Stimulated activated naive B cell treated with anti-CD40 and anti-IgM and Interleukin-4, amounts not matched to agents 10 μg/mL and 1 μg/mL and 100 μg/mL, for 72 hours (primary cell): ENCODE measurements around the gene PRKAR1A.

ENCODE experiments used
- ATAC-seq, 2 donors: fragments of 150-1000 bp; cut with Tn5 transposase; replicated peaks; 2 replicates each; pipeline ENCODE4 v1.10.0; 2021; ENCODE audit warnings: moderate library complexity in 1 of 2
- DNase-seq: peaks from one replicate; pipeline ENCODE4 v3.0.0; 2021
- H3K27ac Mint-ChIP-seq: one replicate; pipeline ENCODE4 v1.8.0; 2022; ENCODE audit warnings: mild to moderate bottlenecking, mixed read lengths
- H3K27me3 Mint-ChIP-seq, 2 donors: one replicate each; pipeline ENCODE4 v1.8.0; 2022; ENCODE audit warnings: mixed read lengths in 2 of 2
- H3K36me3 Mint-ChIP-seq, 2 donors: one replicate each; pipeline ENCODE4 v1.8.0; 2022; ENCODE audit warnings: mixed read lengths in 2 of 2, mild to moderate bottlenecking in 1 of 2
- H3K4me1 Mint-ChIP-seq, 2 donors: one replicate each; pipeline ENCODE4 v1.8.0; 2022; ENCODE audit warnings: mixed read lengths in 2 of 2, mild to moderate bottlenecking in 1 of 2
- H3K4me3 Mint-ChIP-seq, 2 donors: one replicate each; pipeline ENCODE4 v1.8.0; 2022; ENCODE audit warnings: mild to moderate bottlenecking in 2 of 2, mixed read lengths in 2 of 2, moderate library complexity in 1 of 2
- H3K9me3 Mint-ChIP-seq, 2 donors: one replicate each; pipeline ENCODE4 v1.8.0; 2022; ENCODE audit warnings: mixed read lengths in 2 of 2, mild to moderate bottlenecking in 1 of 2

PRKAR1A gene

GRCh38 chr17:68599552-68600066 is 87.4 kb downstream of the PRKAR1A start:
- peaks cover 0 to 2% of the 10 kb centered on the region in 2 donors for H3K36me3 Mint-ChIP-seq
- peak overlapping the region; percentile 43 for H3K27ac Mint-ChIP-seq
- H3K4me3 Mint-ChIP-seq, result peak overlapping the region; percentile 66 to 77
- ATAC-seq (no peak), DNase-seq (no peak)
- peaks cover 0 to 2% of the 10 kb centered on the region in 2 donors for H3K9me3 Mint-ChIP-seq
- peaks cover 73 to 79% of the 10 kb centered on the region in 2 donors for H3K27me3 Mint-ChIP-seq
- peaks cover 11 to 32% of the 10 kb centered on the region in 2 donors for H3K4me1 Mint-ChIP-seq

DNA sequence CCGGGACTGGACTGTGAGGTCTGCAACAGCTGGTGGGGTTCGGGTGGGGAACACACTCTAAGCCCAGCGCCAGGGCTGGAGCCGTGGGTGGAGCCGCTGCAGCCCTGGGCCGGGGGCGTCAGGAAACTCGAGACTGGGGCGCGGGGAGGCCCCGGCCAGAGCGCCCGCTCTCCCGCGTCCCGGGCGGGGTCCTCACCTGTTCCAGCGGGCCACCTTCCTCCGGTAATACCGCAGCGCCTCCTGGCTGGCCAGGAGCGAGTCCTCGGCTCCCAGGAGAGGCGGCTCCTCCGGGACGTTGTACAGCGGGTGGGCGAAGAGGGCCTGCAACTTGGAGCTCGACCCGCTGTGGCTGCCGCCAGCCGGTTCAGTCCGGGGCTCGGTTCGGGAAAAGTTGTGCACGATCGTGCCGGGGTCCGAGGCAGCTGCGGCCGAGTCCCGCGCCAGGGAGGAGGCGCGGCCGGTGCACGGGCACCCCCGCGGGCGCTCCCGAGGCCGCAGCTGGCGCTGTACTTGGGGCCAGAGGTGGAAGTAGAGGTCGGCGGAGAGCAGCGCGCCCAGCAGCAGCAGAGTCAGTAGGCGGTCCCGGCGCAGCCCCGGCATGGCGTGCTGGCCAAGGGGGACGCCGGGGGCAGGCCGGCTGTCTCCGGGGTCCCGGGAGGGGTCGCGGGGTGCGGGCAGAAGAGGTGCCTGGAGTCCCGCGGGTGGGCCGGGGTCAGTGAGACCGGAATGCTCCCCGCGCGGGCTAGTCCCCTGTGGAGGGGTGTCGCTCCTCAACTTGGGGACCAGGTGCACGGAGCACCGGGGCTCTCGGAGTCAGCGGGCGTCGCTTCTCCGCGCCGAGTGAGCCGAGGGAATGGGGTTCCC is 88.1 kb downstream of the PRKAR1A start:
- peak; percentile 65 to 69 for ATAC-seq
- Mint-ChIP-seq H3K27ac (no peak overlapping the region), H3K4me3 (peak overlapping the region; percentile 66 to 77), H3K27me3 (peaks cover 72 to 78% of the 10 kb centered on the region in 2 donors), H3K9me3 (peaks cover 4 to 5% of the 10 kb centered on the region in 2 donors), H3K4me1 (peaks cover 11 to 32% of the 10 kb centered on the region in 2 donors), H3K36me3 (peaks cover 0 to 2% of the 10 kb centered on the region in 2 donors)
- no peak for DNase-seq
